SU-DHL-6 (cell line): ENCODE measurements around the gene LGR6.
A peak's percentile ranks its signal among the peaks of the same experiment; 100 is the strongest.

Experiments used
- H2AFZ ChIP-seq: fragments of 200-600 bp; sonication (generic); 2 replicates; pipeline ENCODE4 v1.6.1; 2014; ENCODE audit warnings: low read depth, mild to moderate bottlenecking, moderate library complexity, mixed read lengths, antibody characterized with exemption, low read length; ENCODE audit not compliant: severe bottlenecking
- H3F3A ChIP-seq: fragments of 200-600 bp; shearing (Covaris generic); 2 replicates; pipeline ENCODE4 v1.6.0; 2016; ENCODE audit warnings: antibody characterized with exemption, mild to moderate bottlenecking; ENCODE audit not compliant: insufficient read depth
- H3K27ac ChIP-seq: fragments of 200-600 bp; sonication (generic); 2 replicates; pipeline ENCODE4 v1.5.1; 2016; ENCODE audit warnings: low read depth, mild to moderate bottlenecking, low read length, moderate library complexity, mixed read lengths
- H3K27me3 ChIP-seq: fragments of 200-600 bp; sonication (generic), shearing (Covaris generic); 2 replicates; pipeline ENCODE4 v1.6.0; 2014; ENCODE audit warnings: mild to moderate bottlenecking, low read length
- H3K36me3 ChIP-seq: fragments of 200-600 bp; sonication (generic); 2 replicates; pipeline ENCODE4 v1.6.1; 2014; ENCODE audit warnings: mild to moderate bottlenecking, low read length, mixed read lengths
- H3K4me2 ChIP-seq: fragments of 300-600, 200-600 bp; shearing (Covaris generic), sonication (generic); 2 replicates; pipeline ENCODE4 v1.6.0; 2014; ENCODE audit warnings: low read length, low read depth, mild to moderate bottlenecking; ENCODE audit not compliant: poor library complexity, severe bottlenecking
- H3K4me3 ChIP-seq: fragments of 200-600 bp; sonication (generic); 2 replicates; pipeline ENCODE4 v1.5.1; 2014; ENCODE audit warnings: antibody characterized with exemption, low read length, mild to moderate bottlenecking, mixed read lengths; ENCODE audit not compliant: insufficient read depth, poor library complexity, severe bottlenecking
- H3K79me2 ChIP-seq: fragments of 200-600 bp; sonication (generic); 2 replicates; pipeline ENCODE4 v1.6.1; 2014; ENCODE audit warnings: mild to moderate bottlenecking, low read length, moderate library complexity; ENCODE audit not compliant: insufficient read depth
- H3K9ac ChIP-seq: fragments of 200-600 bp; sonication (generic); 2 replicates; pipeline ENCODE4 v1.7.0; 2014; ENCODE audit warnings: mild to moderate bottlenecking, low read length
- H3K9me2 ChIP-seq: fragments of 200-600 bp; sonication (generic); replicated peaks from 2 replicates; pipeline ENCODE4 v1.6.1; 2014; ENCODE audit warnings: low read length; ENCODE audit not compliant: insufficient read depth
- H3K9me3 ChIP-seq: fragments of 200-600 bp; sonication (generic); 2 replicates; pipeline ENCODE4 v1.6.1; 2014; ENCODE audit warnings: low read length, mixed read lengths; ENCODE audit not compliant: insufficient read depth
- H4K20me1 ChIP-seq: fragments of 200-600 bp; sonication (generic); 2 replicates; pipeline ENCODE4 v1.6.1; 2014; ENCODE audit warnings: low read depth, mild to moderate bottlenecking, antibody characterized with exemption, low read length, moderate library complexity, mixed read lengths
- CTCF ChIP-seq: fragments of 200-600 bp; sonication (generic); IDR thresholded peaks from one replicate; pipeline ENCODE4 v1.5.1; 2017; ENCODE audit warnings: antibody characterized with exemption, mild to moderate bottlenecking, low read length, moderate library complexity; ENCODE audit not compliant: insufficient read depth, poor library complexity, severe bottlenecking
- EZH2phosphoT487 ChIP-seq: fragments of 200-600 bp; sonication (generic), shearing (Covaris generic); conservative IDR thresholded peaks from 2 replicates; pipeline ENCODE4 v1.6.1; 2018; ENCODE audit warnings: mild to moderate bottlenecking, antibody characterized with exemption, low read length, moderate library complexity, mixed read lengths

LGR6 gene

GRCh38 chr1:202311875-202312635 lies 118.5 kb downstream of the LGR6 start:
- Histone ChIP-seq H3K27ac (no peak overlapping the region), H3K9me3 (no peaks in the 10 kb centered on the region), H4K20me1 (no peaks in the 10 kb centered on the region), H3K4me2 (no peak overlapping the region), H3K27me3 (no peaks in the 10 kb centered on the region), H3F3A (no peaks in the 10 kb centered on the region), H3K4me3 (no peak overlapping the region), H2AFZ (no peak overlapping the region), H3K36me3 (no peaks in the 10 kb centered on the region), H3K9me2 (no peaks in the 10 kb centered on the region), H3K79me2 (no peaks in the 10 kb centered on the region), H3K9ac (no peak overlapping the region)
- TF ChIP-seq CTCF = no peak
- TF ChIP-seq EZH2phosphoT487 = no peak

- no peaks in the 10 kb centered on the region for H3F3A ChIP-seq
- H3K27me3 ChIP-seq = no peaks in the 10 kb centered on the region
- H4K20me1 ChIP-seq = no peaks in the 10 kb centered on the region
- no peaks in the 10 kb centered on the region for H3K79me2 ChIP-seq
- H3K9ac ChIP-seq = no peak overlapping the region
- H3K4me3 ChIP-seq = no peak overlapping the region
- no peaks in the 10 kb centered on the region for H3K36me3 ChIP-seq
- no peaks in the 10 kb centered on the region for H3K9me3 ChIP-seq
- no peaks in the 10 kb centered on the region for H3K9me2 ChIP-seq
- no peak overlapping the region for H3K27ac ChIP-seq
- TF ChIP-seq EZH2phosphoT487 (no peak), CTCF (peak; percentile 92)
- H2AFZ ChIP-seq = no peak overlapping the region
- no peak overlapping the region for H3K4me2 ChIP-seq
These were observed 122.1 kb downstream of the LGR6 start for GRCh38 chr1:202315576-202316168.

GRCh38 chr1:202316186-202316585 lies 122.6 kb downstream of the LGR6 start:
- H3F3A ChIP-seq = no peaks in the 10 kb centered on the region
- no peak overlapping the region for H3K27ac ChIP-seq
- no peak overlapping the region for H3K4me2 ChIP-seq
- H2AFZ ChIP-seq = no peak overlapping the region
- H4K20me1 ChIP-seq = no peaks in the 10 kb centered on the region
- H3K36me3 ChIP-seq = no peaks in the 10 kb centered on the region
- no peak overlapping the region for H3K4me3 ChIP-seq
- no peak overlapping the region for H3K9ac ChIP-seq
- no peaks in the 10 kb centered on the region for H3K9me2 ChIP-seq
- no peak for TF ChIP-seq CTCF
- H3K9me3 ChIP-seq = no peaks in the 10 kb centered on the region
- no peaks in the 10 kb centered on the region for H3K27me3 ChIP-seq
- no peaks in the 10 kb centered on the region for H3K79me2 ChIP-seq
